ENCODE data around the gene KCNQ1.

The KCNQ1 gene

GRCh38 chr11:2898366-2899079 is 453.7 kb downstream of the KCNQ1 start:
- peak; percentile 60 for DNase-seq

Data from activated naive CD4-positive, alpha-beta T cell treated with Interleukin-2 at 50 U/mL for 16 hours (primary cell).